IMR-90 (cell line): ENCODE measurements around the gene PKP4. TPM values are rescaled to one million over a fixed set of nuclear protein-coding genes. Genes with fewer than 3 reads are reported as not detected.
A peak's percentile ranks its signal among the peaks of the same experiment; 100 is the strongest.

ENCODE experiments used
- ATAC-seq: fragments of 200-7000 bp; cut with Tn5 transposase; 2 replicates; pipeline ENCODE4 v1.9.1; 2020; ENCODE audit warnings: low read depth, mild to moderate bottlenecking, moderate library complexity
- BruUV-seq: library from RNA; stranded (reverse); fragments of 400-500 nt; replicated peaks from 2 replicates; lab custom pipeline; 2021; lab: Mats Ljungman, UMichigan
- CTCF ChIA-PET: fragments of 300-600 bp; formaldehyde crosslinking; extraction: SDS; loops from one replicate; lab custom pipeline; 2021; ENCODE audit warnings: antibody characterized with exemption; lab: Yijun Ruan, JAX
- POLR2A ChIA-PET: fragments of 300-600 bp; sonication (Branson Sonifier 250); formaldehyde crosslinking; loops from one replicate; lab custom pipeline; 2022; ENCODE audit warnings: antibody characterized with exemption; ENCODE audit not compliant: unreplicated experiment; lab: Charles Lee
- DNase-seq: peaks from one replicate; pipeline ENCODE4 v3.0.0; 2013
- H2AFZ ChIP-seq: replicated peaks from 2 replicates; pipeline ENCODE3; 2013; ENCODE audit warnings: low read length, mild to moderate bottlenecking; ENCODE audit not compliant: poor library complexity
- H2AK5ac ChIP-seq: 2 replicates; pipeline ENCODE4 v1.6.1; 2013; ENCODE audit warnings: low read depth, low read length, inconsistent platforms
- H2AK9ac ChIP-seq: replicated peaks from 2 replicates; pipeline ENCODE3; 2013; ENCODE audit warnings: mild to moderate bottlenecking, low read depth, low read length, moderate library complexity; ENCODE audit not compliant: poor library complexity
- H2BK120ac ChIP-seq: 2 replicates; pipeline ENCODE4 v1.6.1; 2013; ENCODE audit warnings: low read depth, low read length, inconsistent platforms
- H2BK15ac ChIP-seq: 3 replicates; pipeline ENCODE4 v1.6.1; 2013; ENCODE audit warnings: low read depth, low read length, inconsistent platforms
- H2BK20ac ChIP-seq: 2 replicates; pipeline ENCODE4 v1.6.1; 2013; ENCODE audit warnings: low read depth, mild to moderate bottlenecking, inconsistent platforms, low read length, moderate library complexity
- H2BK5ac ChIP-seq: 2 replicates; pipeline ENCODE4 v1.6.1; 2013; ENCODE audit warnings: mild to moderate bottlenecking, low read depth, low read length, inconsistent platforms; ENCODE audit not compliant: poor library complexity, severe bottlenecking
- H3K14ac ChIP-seq: replicated peaks from 2 replicates; pipeline ENCODE4 v1.6.1; 2013; ENCODE audit warnings: low read depth, low read length, inconsistent platforms
- H3K18ac ChIP-seq: 2 replicates; pipeline ENCODE4 v1.6.1; 2013; ENCODE audit warnings: low read depth, low read length, control low read depth
- H3K23ac ChIP-seq: 2 replicates; pipeline ENCODE4 v1.6.1; 2013; ENCODE audit warnings: low read depth, low read length, inconsistent platforms
- H3K27ac ChIP-seq: 2 replicates; pipeline ENCODE4 v1.5.1; 2013; ENCODE audit warnings: mild to moderate bottlenecking, control low read depth, low read length; ENCODE audit not compliant: insufficient read depth
- H3K27me3 ChIP-seq: 2 replicates; pipeline ENCODE4 v1.6.1; 2013; ENCODE audit warnings: low read length; ENCODE audit not compliant: control insufficient read depth, insufficient read depth
- H3K36me3 ChIP-seq: 2 replicates; pipeline ENCODE4 v1.6.1; 2013; ENCODE audit warnings: low read length, mixed read lengths; ENCODE audit not compliant: control insufficient read depth, insufficient read depth
- H3K4ac ChIP-seq: 2 replicates; pipeline ENCODE4 v1.6.1; 2013; ENCODE audit warnings: low read depth, low read length, inconsistent platforms
- H3K4me1 ChIP-seq: 2 replicates; pipeline ENCODE4 v1.6.1; 2013; ENCODE audit warnings: low read length, mixed read lengths; ENCODE audit not compliant: control insufficient read depth, insufficient read depth
- H3K4me2 ChIP-seq: 2 replicates; pipeline ENCODE4 v1.6.1; 2013; ENCODE audit warnings: low read depth, mild to moderate bottlenecking, control low read depth, low read length, moderate library complexity
- H3K4me3 ChIP-seq: 2 replicates; pipeline ENCODE4 v1.5.1; 2013; ENCODE audit warnings: low read depth, mild to moderate bottlenecking, control low read depth, low read length, moderate library complexity; ENCODE audit not compliant: insufficient read depth
- H3K56ac ChIP-seq: 2 replicates; pipeline ENCODE4 v1.6.1; 2013; ENCODE audit warnings: low read length, inconsistent platforms; ENCODE audit not compliant: insufficient read depth; ENCODE audit errors: extremely low read depth
- H3K79me1 ChIP-seq, 2 experiments: 2 replicates each; pipeline ENCODE4 v1.6.1; 2013; ENCODE audit warnings: low read length in 2 of 2, inconsistent platforms in 1 of 2, low read depth in 1 of 2
- H3K9ac ChIP-seq: 2 replicates; pipeline ENCODE4 v1.6.1; 2013; ENCODE audit warnings: low read depth, low read length, control low read depth
- H3K9me1 ChIP-seq: 2 replicates; pipeline ENCODE4 v1.6.1; 2013; ENCODE audit warnings: low read length, inconsistent platforms; ENCODE audit not compliant: insufficient read depth
- H3K9me3 ChIP-seq: 2 replicates; pipeline ENCODE4 v1.6.1; 2013; ENCODE audit warnings: low read length; ENCODE audit not compliant: control insufficient read depth, insufficient read depth
- H4K20me1 ChIP-seq: 2 replicates; pipeline ENCODE4 v1.6.1; 2013; ENCODE audit warnings: low read length, inconsistent platforms; ENCODE audit not compliant: insufficient read depth
- H4K5ac ChIP-seq: 2 replicates; pipeline ENCODE4 v1.6.1; 2013; ENCODE audit warnings: mild to moderate bottlenecking, low read depth, low read length, control low read depth
- H4K8ac ChIP-seq, 2 experiments: 2 replicates each; pipeline ENCODE4 v1.6.1; 2013; ENCODE audit warnings: low read depth in 2 of 2, low read length in 2 of 2, control low read depth in 1 of 2, inconsistent platforms in 1 of 2
- H4K91ac ChIP-seq: 2 replicates; pipeline ENCODE4 v1.6.1; 2013; ENCODE audit warnings: low read depth, low read length, inconsistent platforms; ENCODE audit not compliant: insufficient read depth
- CEBPB ChIP-seq: IDR thresholded peaks from 2 replicates; pipeline ENCODE4 v1.6.1; 2012; ENCODE audit warnings: low read depth, low read length, improper control_type of control experiment
- ELK1 ChIP-seq: fragments of 150-350 bp; IDR thresholded peaks from 2 replicates; pipeline ENCODE4 v1.6.1; 2016; ENCODE audit warnings: low read depth, mild to moderate bottlenecking, low read length, moderate library complexity, borderline replicate concordance
- MXI1 ChIP-seq: IDR thresholded peaks from 2 replicates; pipeline ENCODE4 v1.6.1; 2012; ENCODE audit warnings: low read depth, mild to moderate bottlenecking, low read length, moderate library complexity, borderline replicate concordance
- WGBS, 2 experiments: methylation state at CpG; one replicate each; pipeline versions ENCODE4 v1.1.5 to v1.1.7; 2013; ENCODE audit warnings: missing lambda C conversion rate in 2 of 2; ENCODE audit not compliant: insufficient read length in 1 of 2; ENCODE audit errors: extremely low coverage in 2 of 2; 5-methylcytosine and 5-hydroxymethylcytosine counted together
- dilution Hi-C: fragments of 300-500 bp; cut with HindIII; formaldehyde crosslinking; loops from one replicate; pipeline ENCODE4 v1.14.3; 2018; ENCODE audit warnings: low sequenced_read_pairs; ENCODE audit not compliant: unreplicated experiment
- in situ Hi-C: fragments of 300-500 bp; cut with MboI; formaldehyde crosslinking; loops from 3 replicates; pipeline ENCODE4 v1.14.3; 2019; ENCODE audit warnings: low sequenced_read_pairs, inconsistent platforms, mixed read lengths
- intact Hi-C: fragments of 100-400 bp; cut with micrococcal nuclease; formaldehyde crosslinking; loops from 2 replicates; pipeline ENCODE4 v1.10.0; 2022
- polyA plus RNA-seq, 3 experiments: library from polyadenylated mRNA; depleted of rRNA; stranded (reverse); fragments of >200 nt; gene quantifications; 2 replicates each; pipeline ENCODE4 v1.2.3, GENCODE V29; 2012; ENCODE audit warnings: low replicate concordance in 1 of 3
- total RNA-seq: library from RNA; depleted of rRNA; stranded (reverse); fragments of >200 nt; gene quantifications from 2 replicates; pipeline ENCODE4 v1.2.3, GENCODE V29; 2012
- TF ChIP-seq, protein P1 (sequence below): conservative IDR thresholded peaks from 2 replicates; pipeline ENCODE4 v1.5.1; 2012; ENCODE audit warnings: mild to moderate bottlenecking, low read depth, low read length, improper control_type of control experiment

The PKP4 gene
- total and polyA plus RNA-seq, 2 of the 4 experiments (the other 2 are of a cell fraction), result 20.1 to 37.8 TPM

- peak overlapping the region; percentile 10 for H2AK9ac ChIP-seq
- H4K20me1 ChIP-seq, result no peaks in the 10 kb centered on the region
- no peak overlapping the region for H3K9ac ChIP-seq
- in situ Hi-C loops, result no loop called here
- H3K9me3 ChIP-seq, result no peaks in the 10 kb centered on the region
- no peak overlapping the region for H2BK20ac ChIP-seq
- peak overlapping the region; percentile 33 for H2AFZ ChIP-seq
- DNase-seq (no peak), ATAC-seq (no peak)
- no CpG with 5 or more reads among the region's 19 CpGs for WGBS, 2 experiments
- dilution Hi-C loops, result no loop called here
- TF ChIP-seq MXI1 (no peak), CEBPB (no peak), ELK1 (no peak)
- TF ChIP-seq, protein P1, sequence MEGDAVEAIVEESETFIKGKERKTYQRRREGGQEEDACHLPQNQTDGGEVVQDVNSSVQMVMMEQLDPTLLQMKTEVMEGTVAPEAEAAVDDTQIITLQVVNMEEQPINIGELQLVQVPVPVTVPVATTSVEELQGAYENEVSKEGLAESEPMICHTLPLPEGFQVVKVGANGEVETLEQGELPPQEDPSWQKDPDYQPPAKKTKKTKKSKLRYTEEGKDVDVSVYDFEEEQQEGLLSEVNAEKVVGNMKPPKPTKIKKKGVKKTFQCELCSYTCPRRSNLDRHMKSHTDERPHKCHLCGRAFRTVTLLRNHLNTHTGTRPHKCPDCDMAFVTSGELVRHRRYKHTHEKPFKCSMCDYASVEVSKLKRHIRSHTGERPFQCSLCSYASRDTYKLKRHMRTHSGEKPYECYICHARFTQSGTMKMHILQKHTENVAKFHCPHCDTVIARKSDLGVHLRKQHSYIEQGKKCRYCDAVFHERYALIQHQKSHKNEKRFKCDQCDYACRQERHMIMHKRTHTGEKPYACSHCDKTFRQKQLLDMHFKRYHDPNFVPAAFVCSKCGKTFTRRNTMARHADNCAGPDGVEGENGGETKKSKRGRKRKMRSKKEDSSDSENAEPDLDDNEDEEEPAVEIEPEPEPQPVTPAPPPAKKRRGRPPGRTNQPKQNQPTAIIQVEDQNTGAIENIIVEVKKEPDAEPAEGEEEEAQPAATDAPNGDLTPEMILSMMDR, result no peak
- H3K27ac ChIP-seq, result no peak overlapping the region
- no peak overlapping the region for H2BK15ac ChIP-seq
- ChIA-PET CTCF (no interaction called here), POLR2A (no interaction called here)
- no peak overlapping the region for H3K4me3 ChIP-seq
- peaks cover 6% of the 10 kb centered on the region; the same call in 1 of the 2 replicates for H3K9me1 ChIP-seq
- no peak overlapping the region for H3K18ac ChIP-seq
- intact Hi-C loops, result no loop called here
- no peak overlapping the region for H2BK5ac ChIP-seq
- no peak overlapping the region for H3K23ac ChIP-seq
- H4K91ac ChIP-seq, result no peak overlapping the region
- no peak overlapping the region for H3K14ac ChIP-seq
- H4K5ac ChIP-seq, result no peak overlapping the region
- no peaks in the 10 kb centered on the region for H3K27me3 ChIP-seq
- no peak overlapping the region for H3K4me2 ChIP-seq
- no peak overlapping the region for H3K56ac ChIP-seq
- no peaks in the 10 kb centered on the region for H3K79me1 ChIP-seq
- H4K8ac ChIP-seq, result no peak overlapping the region
- H3K4ac ChIP-seq, result no peak overlapping the region
- no peaks in the 10 kb centered on the region for H3K4me1 ChIP-seq
- no peak overlapping the region for H2AK5ac ChIP-seq
- no peak overlapping the region for H2BK120ac ChIP-seq
- no TSS peak for BruUV-seq
- H3K36me3 ChIP-seq, result peaks cover 13% of the 10 kb centered on the region
Measured at GRCh38 chr2:158624961-158625360, 168.2 kb downstream of the PKP4 start.
